Activated effector memory CD4-positive, alpha-beta T cell treated with Interleukin-2 at 50 U/mL for 16 hours (primary cell): ENCODE measurements around the gene AHNAK2.
"Not testable (repeated sequence)": the region's sequence is repeated elsewhere in the genome, so short reads cannot be mapped to it uniquely, and the experiment has no call there.

Source experiments
- DNase-seq: peaks from one replicate; pipeline ENCODE4 v3.0.0-alpha.2; 2020

Gene AHNAK2

GRCh38 chr14:104894331-104895206 lies 83.6 kb downstream of the AHNAK2 start:
- DNase-seq = no peak

GRCh38 chr14:104893435-104894207 lies 84.6 kb downstream of the AHNAK2 start:
- no peak for DNase-seq

- DNase-seq = no peak
Measured at GRCh38 chr14:104892531-104893434, 85.4 kb downstream of the AHNAK2 start.

- DNase-seq = no peak
Measured at GRCh38 chr14:104891664-104892530, 86.3 kb downstream of the AHNAK2 start.

- no peak for DNase-seq
Measured at GRCh38 chr14:104891121-104891551, 87.0 kb downstream of the AHNAK2 start.

- not testable (repeated sequence) for DNase-seq
Measured at GRCh38 chr14:104890292-104890691, 87.9 kb downstream of the AHNAK2 start.

GRCh38 chr14:104889375-104889757 lies 88.8 kb downstream of the AHNAK2 start:
- no peak for DNase-seq

- DNase-seq = no peak
Measured at GRCh38 chr14:104888489-104889374, 89.4 kb downstream of the AHNAK2 start.

- no peak for DNase-seq
Measured at GRCh38 chr14:104887623-104888488, 90.3 kb downstream of the AHNAK2 start.
